H1 (cell line): ENCODE measurements around the gene ZNF576. TPM values are rescaled to one million over a fixed set of nuclear protein-coding genes. Genes with fewer than 3 reads are reported as not detected.

ENCODE experiments used
- SIN3A ChIP-seq, 2 experiments: IDR thresholded peaks in 1 of 2; conservative IDR thresholded peaks in 1 of 2; 2 replicates each; pipeline ENCODE4 v1.6.1; 2011 to 2012; ENCODE audit warnings: low read length in 2 of 2, improper control_type of control experiment in 1 of 2, low read depth in 1 of 2, mild to moderate bottlenecking in 1 of 2
- polyA plus RNA-seq, 7 experiments: library from polyadenylated mRNA; depleted of rRNA in 3 of 7; stranded (reverse) in 5 of 7; unstranded in 2 of 7; fragments of >200 nt in 5 of 7; fragments of 200-250 nt in 2 of 7; gene quantifications; 1 replicate in 5 of 7; 2 replicates in 1 of 7; 4 replicates in 1 of 7; pipeline versions ENCODE4 v1.2.1 to v1.2.3, GENCODE V29; 2011 to 2013; ENCODE audit warnings: missing spikeins in 2 of 7, mixed read lengths in 2 of 7
- total RNA-seq: library from RNA; stranded (reverse); fragmentation: NEBNext Ultra II Directional; extraction: Animal tissue kit (Norgen Biotek cat#: 25700); gene quantifications from 2 replicates; pipeline ENCODE4 v1.2.1, GENCODE V29; 2021

The ZNF576 gene
- total and polyA plus RNA-seq, 2 of the 8 experiments (the other 6 are each of a cell fraction or from before 2014, with no cell fraction given), result 13.6 to 32.4 TPM

GRCh38 chr19:43548706-43549105, 47.7 kb upstream of the ZNF576 start (continued):
- no peak for TF ChIP-seq SIN3A (conservative IDR thresholded peaks at IDR 0.05 in 1 of 2, IDR thresholded peaks at IDR 0.05 in 1 of 2; ENCODE audit: low read depth in 1 of 2, low read length in 2 of 2)
- TF ChIP-seq, all 59 proteins: peak for 0
